IPS-20b (cell line): ENCODE data around the gene ADORA1.
A peak's percentile ranks its signal among the peaks of the same experiment; 100 is the strongest.

Source experiments
- H3K27ac ChIP-seq: one replicate; pipeline ENCODE4 v1.5.1; 2013; ENCODE audit warnings: low read length
- H3K27me3 ChIP-seq: 2 replicates; pipeline ENCODE4 v1.6.1; 2013; ENCODE audit warnings: mild to moderate bottlenecking, low read length, inconsistent platforms; ENCODE audit not compliant: insufficient read depth
- H3K36me3 ChIP-seq: 2 replicates; pipeline ENCODE4 v1.6.1; 2013; ENCODE audit warnings: low read depth, mild to moderate bottlenecking, inconsistent platforms, low read length, moderate library complexity; ENCODE audit not compliant: insufficient read depth
- H3K4me1 ChIP-seq: 2 replicates; pipeline ENCODE4 v1.6.1; 2013; ENCODE audit warnings: mild to moderate bottlenecking, control low read depth, inconsistent platforms, low read length, moderate library complexity; ENCODE audit not compliant: insufficient read depth
- H3K4me3 ChIP-seq: 2 replicates; pipeline ENCODE4 v1.5.1; 2013; ENCODE audit warnings: mild to moderate bottlenecking, low read length, inconsistent platforms
- H3K9ac ChIP-seq: 2 replicates; pipeline ENCODE4 v1.6.1; 2013; ENCODE audit warnings: low read depth, mild to moderate bottlenecking, inconsistent platforms, low read length, moderate library complexity
- H3K9me3 ChIP-seq: 2 replicates; pipeline ENCODE4 v1.6.1; 2013; ENCODE audit warnings: mild to moderate bottlenecking, low read depth, low read length, inconsistent platforms; ENCODE audit not compliant: insufficient read depth

The ADORA1 gene

GRCh38 chr1:203183828-203184227, 56.3 kb downstream of the ADORA1 start:
- H3K27me3 ChIP-seq: no peaks in the 10 kb centered on the region; the same call in 1 of the 2 replicates
- no peak overlapping the region for H3K4me3 ChIP-seq
- no peak overlapping the region for H3K27ac ChIP-seq
- no peak overlapping the region for H3K9ac ChIP-seq
- no peaks in the 10 kb centered on the region for H3K36me3 ChIP-seq
- peaks cover 21% of the 10 kb centered on the region for H3K4me1 ChIP-seq
- no peaks in the 10 kb centered on the region for H3K9me3 ChIP-seq

GRCh38 chr1:203184467-203184866, 56.9 kb downstream of the ADORA1 start:
- no peak overlapping the region for H3K27ac ChIP-seq
- no peaks in the 10 kb centered on the region for H3K36me3 ChIP-seq
- H3K27me3 ChIP-seq: no peaks in the 10 kb centered on the region; the same call in 1 of the 2 replicates
- H3K9me3 ChIP-seq: no peaks in the 10 kb centered on the region
- peaks cover 21% of the 10 kb centered on the region for H3K4me1 ChIP-seq
- H3K9ac ChIP-seq: no peak overlapping the region
- no peak overlapping the region for H3K4me3 ChIP-seq

GRCh38 chr1:203185061-203185461, 57.5 kb downstream of the ADORA1 start:
- Histone ChIP-seq H3K9ac (no peak overlapping the region), H3K9me3 (no peaks in the 10 kb centered on the region), H3K27ac (no peak overlapping the region), H3K36me3 (no peaks in the 10 kb centered on the region), H3K4me1 (peaks cover 21% of the 10 kb centered on the region), H3K27me3 (no peaks in the 10 kb centered on the region; the same call in 1 of the 2 replicates), H3K4me3 (no peak overlapping the region)

GRCh38 chr1:203185585-203185984, 58.1 kb downstream of the ADORA1 start:
- Histone ChIP-seq H3K4me1 (peaks cover 21% of the 10 kb centered on the region), H3K9ac (no peak overlapping the region), H3K36me3 (no peaks in the 10 kb centered on the region), H3K4me3 (no peak overlapping the region), H3K27me3 (no peaks in the 10 kb centered on the region), H3K27ac (no peak overlapping the region), H3K9me3 (no peaks in the 10 kb centered on the region)

- no peak overlapping the region for H3K9ac ChIP-seq
- no peak overlapping the region for H3K27ac ChIP-seq
Measured at GRCh38 chr1:203186091-203186445, 58.5 kb downstream of the ADORA1 start.

GRCh38 chr1:203186446-203187303, 59.1 kb downstream of the ADORA1 start, which contains the start of gene CHI3L1:
Gene CHI3L1, minus strand, starts transcription at chr1:203186704. Its CDS starts 81 bp downstream, at chr1:203186623.
- Histone ChIP-seq H3K27ac (no peak within 1 kb of the TSS), H3K4me1 (peaks cover 21% of the 10 kb centered on the region), H3K4me3 (0 out of 2 replicates have a peak within 1 kb of the TSS, but pooled peaks have one; percentile 6), H3K9me3 (no peaks in the 10 kb centered on the region), H3K36me3 (no peaks in the 10 kb centered on the region), H3K27me3 (no peaks in the 10 kb centered on the region), H3K9ac (peak within 1 kb of the TSS; percentile 48; the same call in 1 of the 2 replicates)

More at GRCh38 chr1:203186091-203186445, 58.5 kb downstream of the ADORA1 start:
- H3K9me3 ChIP-seq: no peaks in the 10 kb centered on the region
- H3K27me3 ChIP-seq: no peaks in the 10 kb centered on the region
- peaks cover 21% of the 10 kb centered on the region for H3K4me1 ChIP-seq
- H3K36me3 ChIP-seq: no peaks in the 10 kb centered on the region
- no peak overlapping the region for H3K4me3 ChIP-seq

GRCh38 chr1:203187304-203187685, 59.8 kb downstream of the ADORA1 start:
- peaks cover 21% of the 10 kb centered on the region for H3K4me1 ChIP-seq
- no peaks in the 10 kb centered on the region for H3K27me3 ChIP-seq
- no peaks in the 10 kb centered on the region for H3K36me3 ChIP-seq
- no peak overlapping the region for H3K4me3 ChIP-seq
- H3K27ac ChIP-seq: no peak overlapping the region
- H3K9ac ChIP-seq: peak overlapping the region; percentile 48; the same call in 1 of the 2 replicates
- H3K9me3 ChIP-seq: no peaks in the 10 kb centered on the region

GRCh38 chr1:203187689-203188264, 60.3 kb downstream of the ADORA1 start:
- H3K9me3 ChIP-seq: no peaks in the 10 kb centered on the region
- peaks cover 21% of the 10 kb centered on the region for H3K4me1 ChIP-seq
- no peaks in the 10 kb centered on the region for H3K36me3 ChIP-seq
- H3K9ac ChIP-seq: peak overlapping the region; percentile 48; the same call in 1 of the 2 replicates
- H3K27me3 ChIP-seq: no peaks in the 10 kb centered on the region
- H3K4me3 ChIP-seq: no peak overlapping the region
- no peak overlapping the region for H3K27ac ChIP-seq

GRCh38 chr1:203188686-203189232, 61.2 kb downstream of the ADORA1 start:
- Histone ChIP-seq H3K4me1 (peaks cover 21% of the 10 kb centered on the region), H3K4me3 (no peak overlapping the region), H3K27ac (no peak overlapping the region), H3K9me3 (no peaks in the 10 kb centered on the region), H3K36me3 (no peaks in the 10 kb centered on the region), H3K27me3 (no peaks in the 10 kb centered on the region), H3K9ac (no peak overlapping the region)

- H3K27ac ChIP-seq: no peak overlapping the region
- H3K4me1 ChIP-seq: peaks cover 21% of the 10 kb centered on the region
- H3K9me3 ChIP-seq: no peaks in the 10 kb centered on the region
- no peak overlapping the region for H3K4me3 ChIP-seq
- no peaks in the 10 kb centered on the region for H3K27me3 ChIP-seq
- no peaks in the 10 kb centered on the region for H3K36me3 ChIP-seq
- H3K9ac ChIP-seq: no peak overlapping the region
Measured at GRCh38 chr1:203189951-203190352, 62.4 kb downstream of the ADORA1 start.

- Histone ChIP-seq H3K36me3 (no peaks in the 10 kb centered on the region), H3K9ac (no peak overlapping the region), H3K27me3 (no peaks in the 10 kb centered on the region), H3K27ac (no peak overlapping the region), H3K4me3 (no peak overlapping the region), H3K4me1 (peaks cover 16% of the 10 kb centered on the region), H3K9me3 (no peaks in the 10 kb centered on the region)
Measured at GRCh38 chr1:203190949-203191348, 63.4 kb downstream of the ADORA1 start.
